SK-N-SH treated with all-trans-retinoic acid at 6 μM for 48 hours (cell line): ENCODE results near the gene SOWAHA.

ENCODE experiments used
- ATAC-seq: fragments of 200-7000 bp; cut with Tn5 transposase; 3 replicates; pipeline ENCODE4 v1.9.1; 2020; ENCODE audit warnings: mild to moderate bottlenecking, moderate library complexity
- BACH2 ChIP-seq: fragments of 250-450 bp; sonication (Bioruptor Pico); IDR thresholded peaks from 2 replicates; pipeline ENCODE4 v1.9.0; 2021; ENCODE audit warnings: mild to moderate bottlenecking, borderline replicate concordance
- ESRRG ChIP-seq: fragments of 250-450 bp; sonication (Bioruptor Pico); IDR thresholded peaks from 2 replicates; pipeline ENCODE4 v1.6.1; 2021; ENCODE audit warnings: mild to moderate bottlenecking
- GLIS3 ChIP-seq: fragments of 250-450 bp; sonication (Bioruptor Pico); IDR thresholded peaks from 2 replicates; pipeline ENCODE4 v1.5.0; 2020; ENCODE audit warnings: mild to moderate bottlenecking, moderate library complexity
- RARB ChIP-seq: fragments of 250-450 bp; sonication (Bioruptor Pico); IDR thresholded peaks from 2 replicates; pipeline ENCODE4 v1.8.0; 2021; ENCODE audit warnings: mild to moderate bottlenecking, moderate library complexity
- TOX ChIP-seq: fragments of 250-450 bp; sonication (Bioruptor Pico); IDR thresholded peaks from 2 replicates; pipeline ENCODE4 v1.8.0; 2021; ENCODE audit warnings: mild to moderate bottlenecking, moderate library complexity, borderline replicate concordance
- ZC3H10 ChIP-seq: fragments of 250-450 bp; sonication (Bioruptor Pico); IDR thresholded peaks from 2 replicates; pipeline ENCODE4 v1.5.1; 2021; ENCODE audit warnings: mild to moderate bottlenecking, moderate library complexity
- ZFP30 ChIP-seq: fragments of 450-650 bp; formaldehyde crosslinking; IDR thresholded peaks from 2 replicates; pipeline ENCODE4 v1.5.0; 2022; ENCODE audit warnings: mild to moderate bottlenecking, moderate library complexity
- ZNF70 ChIP-seq: fragments of 450-650 bp; formaldehyde crosslinking; IDR thresholded peaks from 2 replicates; pipeline ENCODE4 v1.5.0; 2020; ENCODE audit warnings: mild to moderate bottlenecking, moderate library complexity
- ZNF8 ChIP-seq: fragments of 450-650 bp; formaldehyde crosslinking; IDR thresholded peaks from 2 replicates; pipeline ENCODE4 v1.5.0; 2020; ENCODE audit warnings: mild to moderate bottlenecking, moderate library complexity
- TF ChIP-seq, protein P1 (sequence below): fragments of 250-450 bp; sonication (Bioruptor Pico); IDR thresholded peaks from 2 replicates; pipeline ENCODE4 v1.5.1; 2020; ENCODE audit warnings: low read depth, mild to moderate bottlenecking, moderate library complexity
- TF ChIP-seq, protein P2 (sequence below): fragments of 250-450 bp; sonication (Bioruptor Pico); IDR thresholded peaks from 2 replicates; pipeline ENCODE4 v1.8.0; 2020; ENCODE audit warnings: mild to moderate bottlenecking, moderate library complexity, borderline replicate concordance
- TF ChIP-seq, protein P3 (sequence below): fragments of 250-450 bp; sonication (Bioruptor Pico); IDR thresholded peaks from 2 replicates; pipeline ENCODE4 v1.5.0; 2020; ENCODE audit warnings: mild to moderate bottlenecking, moderate library complexity
- TF ChIP-seq, protein P4 (sequence below): fragments of 250-450 bp; sonication (Bioruptor Pico); IDR thresholded peaks from 2 replicates; pipeline ENCODE4 v1.8.0; 2021; ENCODE audit warnings: low read depth, mild to moderate bottlenecking, moderate library complexity, borderline replicate concordance
- TF ChIP-seq, protein P5 (sequence below): fragments of 250-450 bp; sonication (Bioruptor Pico); IDR thresholded peaks from 2 replicates; pipeline ENCODE4 v1.5.1; 2021; ENCODE audit warnings: mild to moderate bottlenecking, moderate library complexity

SOWAHA gene

DNA sequence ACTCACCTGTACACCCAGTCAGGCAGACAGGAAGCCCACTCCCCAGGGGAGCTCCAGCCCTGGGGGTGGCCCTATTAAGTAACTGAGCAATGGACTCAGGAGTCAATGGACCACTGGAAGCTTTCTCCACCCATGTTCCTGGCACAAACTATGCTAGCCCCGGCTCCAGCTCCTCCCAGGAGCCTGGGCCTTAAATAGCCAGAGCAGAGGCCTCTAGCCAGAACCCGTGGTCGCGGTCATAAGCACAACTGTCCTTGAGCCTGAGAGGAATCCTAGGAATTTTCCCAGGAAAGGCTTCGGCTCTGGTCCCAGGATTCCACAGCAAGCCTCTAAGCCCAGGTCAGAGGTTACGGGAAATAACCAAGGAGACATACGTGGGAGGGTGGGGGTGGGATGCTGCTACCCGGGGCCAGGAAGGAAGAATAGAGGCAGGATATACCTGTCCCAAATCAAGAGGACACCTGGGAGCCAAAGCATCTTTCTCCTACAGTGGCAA, 41.6 kb upstream of the SOWAHA start (continued):
- TF ChIP-seq ZC3H10 (CRISPR knock-in tag) (no peak), ESRRG (CRISPR knock-in tag) (no peak), BACH2 (CRISPR knock-in tag) (no peak), ZNF70 (no peak), RARB (CRISPR knock-in tag) (no peak)
- TF ChIP-seq, protein P1, sequence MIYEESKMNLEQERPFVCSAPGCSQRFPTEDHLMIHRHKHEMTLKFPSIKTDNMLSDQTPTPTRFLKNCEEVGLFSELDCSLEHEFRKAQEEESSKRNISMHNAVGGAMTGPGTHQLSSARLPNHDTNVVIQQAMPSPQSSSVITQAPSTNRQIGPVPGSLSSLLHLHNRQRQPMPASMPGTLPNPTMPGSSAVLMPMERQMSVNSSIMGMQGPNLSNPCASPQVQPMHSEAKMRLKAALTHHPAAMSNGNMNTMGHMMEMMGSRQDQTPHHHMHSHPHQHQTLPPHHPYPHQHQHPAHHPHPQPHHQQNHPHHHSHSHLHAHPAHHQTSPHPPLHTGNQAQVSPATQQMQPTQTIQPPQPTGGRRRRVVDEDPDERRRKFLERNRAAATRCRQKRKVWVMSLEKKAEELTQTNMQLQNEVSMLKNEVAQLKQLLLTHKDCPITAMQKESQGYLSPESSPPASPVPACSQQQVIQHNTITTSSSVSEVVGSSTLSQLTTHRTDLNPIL (CRISPR knock-in tag), result no peak
- TF ChIP-seq, all 23 proteins: peak for 0

DNA sequence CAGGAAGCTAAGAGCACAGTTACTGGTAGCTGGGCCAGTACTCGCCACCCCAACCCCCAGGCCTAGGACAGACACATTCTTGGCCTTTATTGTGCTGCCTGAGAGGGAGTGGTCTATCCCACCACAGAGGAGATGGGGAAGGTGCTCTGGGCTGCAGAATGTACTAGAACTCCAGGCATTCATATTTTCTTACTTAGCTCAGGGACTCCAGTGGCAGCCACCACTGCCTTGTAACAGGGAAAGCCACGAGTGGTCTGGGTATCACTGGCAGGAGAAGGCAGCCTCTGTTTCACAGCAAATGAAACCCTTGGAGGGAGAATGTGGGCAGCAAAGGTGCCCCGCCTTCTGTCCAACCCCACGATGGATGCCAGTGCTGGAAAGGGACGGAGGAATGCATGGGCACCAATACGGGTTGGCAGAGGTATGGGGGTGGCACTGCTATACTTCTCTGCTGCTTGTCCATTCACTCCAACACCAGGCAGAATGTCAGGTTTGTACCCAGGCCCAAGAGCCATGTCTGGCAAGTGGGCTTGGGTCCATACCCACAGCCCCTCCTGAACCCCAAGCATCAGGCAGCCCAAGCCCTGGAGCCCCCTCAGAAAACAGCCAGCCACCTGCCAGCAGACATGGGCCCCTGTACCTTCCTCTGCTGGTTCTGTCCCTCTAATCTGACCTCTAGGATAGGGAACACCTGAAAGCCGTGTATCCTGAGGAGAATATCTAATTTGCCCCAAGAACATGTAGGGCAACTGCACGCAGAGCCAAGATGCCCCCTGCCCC, 40.6 kb upstream of the SOWAHA start:
- no peak for ATAC-seq
- TF ChIP-seq, protein P2, sequence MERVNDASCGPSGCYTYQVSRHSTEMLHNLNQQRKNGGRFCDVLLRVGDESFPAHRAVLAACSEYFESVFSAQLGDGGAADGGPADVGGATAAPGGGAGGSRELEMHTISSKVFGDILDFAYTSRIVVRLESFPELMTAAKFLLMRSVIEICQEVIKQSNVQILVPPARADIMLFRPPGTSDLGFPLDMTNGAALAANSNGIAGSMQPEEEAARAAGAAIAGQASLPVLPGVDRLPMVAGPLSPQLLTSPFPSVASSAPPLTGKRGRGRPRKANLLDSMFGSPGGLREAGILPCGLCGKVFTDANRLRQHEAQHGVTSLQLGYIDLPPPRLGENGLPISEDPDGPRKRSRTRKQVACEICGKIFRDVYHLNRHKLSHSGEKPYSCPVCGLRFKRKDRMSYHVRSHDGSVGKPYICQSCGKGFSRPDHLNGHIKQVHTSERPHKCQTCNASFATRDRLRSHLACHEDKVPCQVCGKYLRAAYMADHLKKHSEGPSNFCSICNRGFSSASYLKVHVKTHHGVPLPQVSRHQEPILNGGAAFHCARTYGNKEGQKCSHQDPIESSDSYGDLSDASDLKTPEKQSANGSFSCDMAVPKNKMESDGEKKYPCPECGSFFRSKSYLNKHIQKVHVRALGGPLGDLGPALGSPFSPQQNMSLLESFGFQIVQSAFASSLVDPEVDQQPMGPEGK (CRISPR knock-in tag), result no peak
- TF ChIP-seq ZFP30, result no peak

DNA sequence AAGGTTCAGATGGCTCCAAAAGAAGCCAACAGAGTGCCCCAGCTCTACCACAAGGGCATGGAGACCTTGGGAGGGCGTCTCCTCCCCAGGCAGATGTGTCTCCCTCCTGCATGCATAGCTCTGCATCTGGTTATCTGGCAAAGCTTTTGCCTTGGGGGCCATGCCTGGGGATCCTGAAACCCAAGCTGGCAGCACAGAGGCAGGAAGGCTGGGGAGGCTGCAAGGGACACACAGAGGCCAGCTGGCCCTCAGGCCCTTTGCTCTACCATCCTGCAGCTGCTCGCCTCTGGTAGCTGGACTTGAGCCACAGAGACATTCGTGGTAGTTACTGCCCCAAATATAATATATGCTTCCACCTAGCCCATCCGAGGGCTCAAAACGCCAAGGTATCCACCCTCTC, 40.0 kb upstream of the SOWAHA start:
- TF ChIP-seq ZNF70 (no peak), ZNF8 (CRISPR knock-in tag) (no peak), RARB (CRISPR knock-in tag) (no peak), TOX (CRISPR knock-in tag) (no peak), GLIS3 (no peak)
- TF ChIP-seq, protein P3, sequence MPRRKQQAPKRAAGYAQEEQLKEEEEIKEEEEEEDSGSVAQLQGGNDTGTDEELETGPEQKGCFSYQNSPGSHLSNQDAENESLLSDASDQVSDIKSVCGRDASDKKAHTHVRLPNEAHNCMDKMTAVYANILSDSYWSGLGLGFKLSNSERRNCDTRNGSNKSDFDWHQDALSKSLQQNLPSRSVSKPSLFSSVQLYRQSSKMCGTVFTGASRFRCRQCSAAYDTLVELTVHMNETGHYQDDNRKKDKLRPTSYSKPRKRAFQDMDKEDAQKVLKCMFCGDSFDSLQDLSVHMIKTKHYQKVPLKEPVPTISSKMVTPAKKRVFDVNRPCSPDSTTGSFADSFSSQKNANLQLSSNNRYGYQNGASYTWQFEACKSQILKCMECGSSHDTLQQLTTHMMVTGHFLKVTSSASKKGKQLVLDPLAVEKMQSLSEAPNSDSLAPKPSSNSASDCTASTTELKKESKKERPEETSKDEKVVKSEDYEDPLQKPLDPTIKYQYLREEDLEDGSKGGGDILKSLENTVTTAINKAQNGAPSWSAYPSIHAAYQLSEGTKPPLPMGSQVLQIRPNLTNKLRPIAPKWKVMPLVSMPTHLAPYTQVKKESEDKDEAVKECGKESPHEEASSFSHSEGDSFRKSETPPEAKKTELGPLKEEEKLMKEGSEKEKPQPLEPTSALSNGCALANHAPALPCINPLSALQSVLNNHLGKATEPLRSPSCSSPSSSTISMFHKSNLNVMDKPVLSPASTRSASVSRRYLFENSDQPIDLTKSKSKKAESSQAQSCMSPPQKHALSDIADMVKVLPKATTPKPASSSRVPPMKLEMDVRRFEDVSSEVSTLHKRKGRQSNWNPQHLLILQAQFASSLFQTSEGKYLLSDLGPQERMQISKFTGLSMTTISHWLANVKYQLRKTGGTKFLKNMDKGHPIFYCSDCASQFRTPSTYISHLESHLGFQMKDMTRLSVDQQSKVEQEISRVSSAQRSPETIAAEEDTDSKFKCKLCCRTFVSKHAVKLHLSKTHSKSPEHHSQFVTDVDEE (CRISPR knock-in tag), result no peak
- TF ChIP-seq, protein P2 (CRISPR knock-in tag), result no peak
- TF ChIP-seq, protein P4, sequence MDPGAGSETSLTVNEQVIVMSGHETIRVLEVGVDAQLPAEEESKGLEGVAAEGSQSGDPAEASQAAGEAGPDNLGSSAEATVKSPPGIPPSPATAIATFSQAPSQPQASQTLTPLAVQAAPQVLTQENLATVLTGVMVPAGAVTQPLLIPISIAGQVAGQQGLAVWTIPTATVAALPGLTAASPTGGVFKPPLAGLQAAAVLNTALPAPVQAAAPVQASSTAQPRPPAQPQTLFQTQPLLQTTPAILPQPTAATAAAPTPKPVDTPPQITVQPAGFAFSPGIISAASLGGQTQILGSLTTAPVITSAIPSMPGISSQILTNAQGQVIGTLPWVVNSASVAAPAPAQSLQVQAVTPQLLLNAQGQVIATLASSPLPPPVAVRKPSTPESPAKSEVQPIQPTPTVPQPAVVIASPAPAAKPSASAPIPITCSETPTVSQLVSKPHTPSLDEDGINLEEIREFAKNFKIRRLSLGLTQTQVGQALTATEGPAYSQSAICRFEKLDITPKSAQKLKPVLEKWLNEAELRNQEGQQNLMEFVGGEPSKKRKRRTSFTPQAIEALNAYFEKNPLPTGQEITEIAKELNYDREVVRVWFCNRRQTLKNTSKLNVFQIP (CRISPR knock-in tag), result no peak
- TF ChIP-seq, protein P1 (CRISPR knock-in tag), result no peak
- TF ChIP-seq, protein P5, sequence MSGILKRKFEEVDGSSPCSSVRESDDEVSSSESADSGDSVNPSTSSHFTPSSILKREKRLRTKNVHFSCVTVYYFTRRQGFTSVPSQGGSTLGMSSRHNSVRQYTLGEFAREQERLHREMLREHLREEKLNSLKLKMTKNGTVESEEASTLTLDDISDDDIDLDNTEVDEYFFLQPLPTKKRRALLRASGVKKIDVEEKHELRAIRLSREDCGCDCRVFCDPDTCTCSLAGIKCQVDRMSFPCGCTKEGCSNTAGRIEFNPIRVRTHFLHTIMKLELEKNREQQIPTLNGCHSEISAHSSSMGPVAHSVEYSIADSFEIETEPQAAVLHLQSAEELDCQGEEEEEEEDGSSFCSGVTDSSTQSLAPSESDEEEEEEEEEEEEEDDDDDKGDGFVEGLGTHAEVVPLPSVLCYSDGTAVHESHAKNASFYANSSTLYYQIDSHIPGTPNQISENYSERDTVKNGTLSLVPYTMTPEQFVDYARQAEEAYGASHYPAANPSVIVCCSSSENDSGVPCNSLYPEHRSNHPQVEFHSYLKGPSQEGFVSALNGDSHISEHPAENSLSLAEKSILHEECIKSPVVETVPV (CRISPR knock-in tag), result no peak
- TF ChIP-seq, all 23 proteins: peak for 0
- no peak for ATAC-seq
